Stimulated activated CD8-positive, alpha-beta memory T cell treated with anti-CD3 and anti-CD28 coated beads, Interleukin-7, amount 100 ng/mL, for 48 hours (primary cell): Measurements from ENCODE around the gene SCGN.

Experiments used
- DNase-seq, 2 donors: peaks; one replicate each; pipeline ENCODE4 v3.0.0-alpha.2; 2020; ENCODE audit warnings: low read depth in 1 of 2; ENCODE audit errors: extremely low read depth in 1 of 2

Gene SCGN, protein sequence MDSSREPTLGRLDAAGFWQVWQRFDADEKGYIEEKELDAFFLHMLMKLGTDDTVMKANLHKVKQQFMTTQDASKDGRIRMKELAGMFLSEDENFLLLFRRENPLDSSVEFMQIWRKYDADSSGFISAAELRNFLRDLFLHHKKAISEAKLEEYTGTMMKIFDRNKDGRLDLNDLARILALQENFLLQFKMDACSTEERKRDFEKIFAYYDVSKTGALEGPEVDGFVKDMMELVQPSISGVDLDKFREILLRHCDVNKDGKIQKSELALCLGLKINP

DNA sequence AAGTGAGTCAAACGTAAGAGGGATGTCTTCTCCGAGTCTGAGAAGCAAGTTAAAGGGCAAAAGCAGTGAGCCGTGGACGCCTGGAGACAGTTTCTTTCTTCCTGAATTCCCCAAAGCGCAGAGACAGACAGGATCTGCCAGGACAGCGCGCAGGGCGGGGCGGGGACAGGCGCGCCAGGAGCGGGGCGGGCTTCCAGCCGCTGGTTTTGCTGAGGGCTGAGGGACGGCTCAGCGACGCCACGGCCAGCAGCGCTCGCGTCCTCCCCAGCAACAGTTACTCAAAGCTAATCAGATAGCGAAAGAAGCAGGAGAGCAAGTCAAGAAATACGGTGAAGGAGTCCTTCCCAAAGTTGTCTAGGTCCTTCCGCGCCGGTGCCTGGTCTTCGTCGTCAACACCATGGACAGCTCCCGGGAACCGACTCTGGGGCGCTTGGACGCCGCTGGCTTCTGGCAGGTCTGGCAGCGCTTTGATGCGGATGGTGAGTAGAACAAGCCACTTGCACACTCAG, at the start of gene SCGN:
SCGN (plus strand) TSS at position 209 of the 509 bp plus-strand sequence; CDS start at position 398, 189 bp downstream.
- DNase-seq = peak in 1 of 2 donors; percentile 11

DNA sequence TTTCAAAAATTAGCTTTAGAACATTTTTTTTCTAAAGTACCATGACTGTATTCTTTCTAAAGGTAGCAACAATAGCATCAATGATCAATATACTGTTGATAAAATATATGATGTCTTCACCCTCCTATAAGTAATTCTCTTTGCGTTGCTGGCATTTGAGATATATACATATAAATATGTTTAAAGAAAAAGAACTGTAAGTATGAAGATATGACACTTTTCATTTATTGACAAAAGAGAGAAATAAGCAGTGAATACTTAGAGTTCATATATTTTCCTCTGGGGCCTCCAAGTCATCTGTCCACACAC, 49.4 kb upstream of the SCGN start:
- no peak for DNase-seq

DNA sequence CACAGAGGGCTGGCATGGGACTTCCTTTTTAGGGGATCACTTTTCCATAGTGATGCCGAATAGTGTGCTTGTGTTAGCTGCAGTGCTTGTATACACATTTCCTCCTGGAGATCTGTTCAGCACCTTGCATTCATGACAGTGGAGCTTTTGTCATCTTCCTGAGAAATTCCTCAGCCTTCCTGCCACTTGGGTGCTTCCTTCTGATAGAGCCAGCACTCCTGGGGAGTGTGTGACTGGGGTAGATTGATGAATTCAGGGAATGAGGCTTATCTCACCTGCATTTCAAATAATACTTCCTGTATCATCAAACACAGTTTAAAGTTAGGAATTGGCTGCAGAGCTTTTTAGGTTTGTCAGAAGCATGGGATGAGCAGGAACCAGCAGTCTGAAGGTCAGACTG, 48.8 kb upstream of the SCGN start:
- DNase-seq = no peak

DNA sequence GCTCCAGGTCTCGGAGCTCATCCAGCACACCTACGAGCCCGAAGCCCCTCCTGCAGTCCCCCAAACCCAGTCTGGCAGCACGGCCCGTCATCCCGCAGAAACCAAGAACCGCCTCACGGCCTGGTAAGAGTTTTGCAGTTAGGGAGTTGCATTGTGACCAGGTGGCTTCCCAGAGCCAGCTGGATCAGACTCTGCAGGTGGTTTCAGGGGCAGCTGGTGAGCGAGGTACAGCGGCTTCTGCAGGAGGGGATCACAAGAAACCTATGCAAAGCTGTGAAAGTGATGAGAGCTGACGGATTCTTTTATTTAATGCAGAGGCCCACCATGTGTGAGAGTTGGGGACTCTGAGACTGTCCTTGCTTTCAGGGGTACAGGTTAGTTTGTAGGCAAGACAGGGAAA, 45.9 kb upstream of the SCGN start:
- no peak for DNase-seq

DNA sequence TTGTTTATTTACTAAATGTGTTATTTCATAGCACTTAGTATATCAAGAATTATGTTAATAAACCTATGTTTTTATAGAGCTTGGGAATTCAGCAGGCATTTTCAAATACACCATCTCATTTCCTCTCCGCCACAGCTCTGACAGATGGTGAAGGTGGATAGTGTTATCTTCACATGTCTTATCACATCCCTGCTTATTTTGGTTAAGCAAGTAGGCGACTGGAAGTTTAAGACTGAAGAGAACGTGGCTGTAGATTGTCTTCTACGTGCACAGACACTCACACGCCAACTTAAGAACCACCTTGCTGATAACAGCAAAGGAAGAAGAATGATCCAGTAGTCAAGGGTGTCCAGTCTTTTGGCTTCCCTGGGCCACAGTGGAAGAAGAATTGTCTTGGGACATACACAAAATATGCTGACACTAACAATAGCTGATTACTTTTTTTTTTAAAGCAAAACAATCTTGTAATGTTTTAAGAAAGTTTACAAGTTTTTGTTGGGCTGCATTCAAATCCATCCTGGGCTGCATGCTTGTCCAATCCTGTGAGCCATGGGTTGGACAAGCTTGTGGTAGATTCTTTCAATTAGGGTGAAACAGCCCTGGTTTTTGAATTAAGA, 43.3 kb upstream of the SCGN start:
- DNase-seq = no peak

DNA sequence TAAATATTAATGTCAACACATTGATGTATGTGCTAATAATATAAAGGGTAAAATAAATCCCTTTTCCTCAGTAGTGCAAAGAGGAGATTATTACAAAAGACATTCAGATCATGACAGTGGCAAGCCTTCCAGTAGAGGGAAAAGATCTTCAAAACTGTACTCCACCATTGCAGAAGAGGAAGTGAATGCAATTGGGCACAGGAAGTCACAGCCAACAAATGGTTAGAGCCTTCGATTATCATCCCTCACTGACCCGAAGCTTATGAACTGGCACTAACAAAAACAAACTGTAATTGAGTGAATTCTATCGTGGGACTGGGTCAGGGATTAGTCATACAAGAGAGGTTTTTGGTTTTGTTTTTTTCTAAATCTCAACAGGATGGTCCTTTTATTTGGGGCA, 39.3 kb upstream of the SCGN start:
- DNase-seq = no peak

DNA sequence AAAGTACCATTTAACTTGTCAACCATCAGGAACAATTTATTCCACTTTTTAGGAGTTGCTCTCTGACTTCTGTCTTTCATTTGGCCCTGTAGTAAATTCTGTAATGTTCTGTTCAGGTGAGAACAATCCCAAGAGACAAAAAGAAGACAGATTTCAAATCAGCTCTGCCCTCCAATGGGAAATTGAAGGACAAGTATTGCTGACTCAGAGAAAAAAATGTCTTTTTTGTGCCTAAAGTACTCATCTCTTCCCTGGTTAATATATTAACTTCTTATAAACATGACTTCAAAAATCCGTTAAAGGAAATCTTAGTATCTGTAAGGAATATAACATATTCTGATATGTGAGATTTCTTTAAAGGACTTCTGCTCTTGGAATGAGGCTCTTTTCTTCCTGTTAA, 38.6 kb upstream of the SCGN start:
- DNase-seq = no peak

DNA sequence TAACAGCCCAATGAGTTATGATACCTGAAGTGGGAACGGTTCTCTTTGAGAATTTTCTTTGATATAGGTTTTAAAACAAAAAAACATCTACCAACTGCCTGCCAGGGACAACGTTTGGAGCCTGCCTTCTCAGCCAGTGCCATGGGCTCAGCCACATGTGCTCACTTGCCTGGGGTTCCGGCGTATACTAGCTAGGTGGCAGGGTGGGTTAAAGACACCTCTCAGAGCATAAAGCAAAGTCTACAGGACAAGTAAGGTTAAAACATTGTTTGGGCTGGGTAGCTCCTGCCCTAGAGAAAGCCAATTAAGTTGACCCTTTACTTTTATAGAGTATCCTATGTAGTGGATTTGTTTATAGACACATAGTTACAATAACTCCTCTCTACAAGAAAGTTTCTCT, 38.0 kb upstream of the SCGN start:
- no peak for DNase-seq

DNA sequence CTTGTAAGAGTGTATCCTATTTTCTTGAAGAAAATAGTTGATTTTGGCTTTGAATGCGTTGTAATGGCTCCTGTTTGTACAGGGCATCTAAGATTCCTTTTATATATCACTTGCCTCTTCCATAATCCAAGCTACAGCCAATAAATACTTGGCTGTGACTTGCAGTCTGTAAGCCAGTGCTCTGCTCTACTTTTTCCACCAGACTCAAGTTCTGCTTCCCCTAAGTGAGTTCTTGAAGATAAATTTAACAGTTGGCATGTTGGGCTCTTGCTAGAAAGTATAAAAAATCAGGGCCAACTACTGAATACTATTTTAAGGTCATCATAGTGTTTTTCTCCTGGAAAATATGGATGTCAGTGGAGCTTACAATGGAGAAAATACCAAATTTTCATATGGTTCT, 36.5 kb upstream of the SCGN start:
- DNase-seq = no peak

DNA sequence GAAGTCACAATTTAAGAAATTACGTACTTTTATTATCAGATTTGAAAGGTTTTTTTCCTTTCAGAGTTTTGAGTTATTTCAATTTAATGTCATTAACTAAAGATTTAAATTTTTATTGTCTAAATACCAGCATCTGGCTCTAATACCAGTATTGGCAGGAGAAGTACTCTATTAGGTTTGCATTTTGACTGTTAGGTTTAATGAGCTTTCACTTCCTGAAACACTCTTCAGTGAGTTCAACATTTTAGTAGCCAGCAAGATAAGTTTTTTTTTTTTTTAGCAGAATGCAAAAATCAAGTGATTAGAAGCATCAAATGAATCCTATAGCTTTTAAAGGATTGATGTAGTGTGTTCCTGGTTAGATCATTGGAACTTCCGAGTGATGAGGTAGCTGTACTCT, 34.0 kb upstream of the SCGN start:
- DNase-seq = no peak

DNA sequence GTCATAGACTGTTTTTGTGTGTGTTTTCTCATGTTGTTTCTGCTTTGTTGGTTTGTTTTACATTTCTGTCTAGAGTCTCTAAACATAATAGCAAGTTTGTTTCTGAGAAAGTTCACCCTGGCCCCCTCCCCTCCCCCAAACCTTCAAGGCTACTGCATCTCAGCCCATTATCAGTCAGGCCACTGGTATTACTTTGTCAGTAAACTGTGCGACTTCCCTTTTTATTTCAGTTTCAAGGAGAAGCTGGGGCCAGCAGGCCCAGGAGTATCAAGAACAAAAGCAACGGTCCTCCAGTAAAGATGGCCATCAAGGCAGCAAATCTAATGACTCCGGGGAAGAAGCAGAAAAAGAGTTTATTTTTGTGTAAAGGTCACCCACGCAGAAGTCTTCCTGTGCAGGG, 32.8 kb upstream of the SCGN start:
- DNase-seq = no peak

DNA sequence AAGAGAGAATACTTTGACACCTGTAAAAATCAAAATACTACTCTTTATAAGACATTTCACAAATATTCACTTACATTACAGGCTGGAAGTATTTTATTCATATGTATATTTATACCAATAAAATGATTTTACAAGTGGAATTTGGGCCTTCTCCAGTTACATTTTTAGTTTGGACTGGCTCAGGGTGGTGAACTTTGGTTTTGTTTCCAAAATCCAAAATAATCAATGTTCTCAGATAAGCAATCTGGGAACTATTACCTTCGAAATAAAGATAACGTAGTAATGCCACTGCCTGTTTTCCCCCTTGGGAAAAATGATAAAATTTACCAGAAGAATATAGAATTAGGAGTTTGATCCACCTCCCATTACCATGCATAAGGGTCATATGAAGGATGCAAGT, 31.6 kb upstream of the SCGN start:
- DNase-seq = no peak

DNA sequence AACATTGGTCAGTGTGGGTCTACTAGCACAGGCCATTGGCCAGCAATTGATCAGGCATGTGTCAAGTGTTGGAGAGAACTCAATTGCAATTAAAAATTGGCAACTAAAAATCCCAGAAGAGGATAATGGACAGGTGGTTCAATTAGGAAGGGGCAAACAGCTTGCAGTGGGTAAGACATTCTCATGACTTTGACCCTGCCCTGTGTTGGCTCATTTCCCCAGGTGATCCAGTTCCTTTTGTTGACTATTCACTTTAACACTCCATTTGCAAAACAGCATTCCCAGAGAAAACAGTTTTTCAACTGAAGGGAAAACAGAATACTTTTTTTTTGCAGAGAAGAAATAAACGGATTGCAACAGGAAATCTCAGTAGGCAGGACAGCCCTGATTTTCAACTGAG, 28.9 kb upstream of the SCGN start:
- no peak for DNase-seq

DNA sequence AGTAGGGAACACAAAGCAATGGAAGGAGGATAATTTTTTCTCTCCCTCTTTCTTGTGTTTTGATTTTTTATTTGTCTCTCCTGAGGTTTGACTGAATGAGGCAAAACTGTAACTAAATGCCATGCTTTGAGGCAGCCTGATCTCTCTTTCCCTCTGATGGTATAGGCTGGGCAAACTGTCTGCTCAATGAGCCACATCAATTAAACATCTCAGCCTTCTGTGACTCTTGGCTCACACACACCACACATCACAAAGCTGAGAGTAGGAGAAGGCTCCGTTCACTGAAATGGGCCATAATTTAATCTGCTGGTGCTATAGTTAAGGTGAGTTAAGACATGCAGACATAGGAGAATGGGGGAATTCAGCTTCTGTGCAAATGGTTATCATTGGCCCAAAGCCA, 28.1 kb upstream of the SCGN start:
- DNase-seq = no peak

DNA sequence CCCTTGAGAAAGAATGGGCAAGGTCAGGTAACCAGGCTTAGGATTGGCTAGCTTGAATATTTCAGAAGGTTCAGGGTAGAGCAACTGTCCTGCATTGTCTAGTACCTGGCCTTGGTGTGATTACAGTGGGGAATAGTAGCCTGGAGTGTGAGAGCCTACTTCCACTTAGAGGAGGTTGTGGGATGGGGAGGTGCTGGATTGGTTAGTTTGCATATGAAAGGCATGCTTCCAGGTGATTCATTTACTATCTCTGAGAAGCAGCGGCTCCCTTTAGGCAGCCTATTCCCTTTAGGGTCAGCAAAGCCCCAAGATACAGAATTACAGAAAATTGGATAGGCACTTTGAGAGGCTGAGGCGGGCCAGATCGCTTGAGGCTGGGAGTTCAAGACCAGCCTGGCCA, 25.0 kb upstream of the SCGN start:
- no peak for DNase-seq

DNA sequence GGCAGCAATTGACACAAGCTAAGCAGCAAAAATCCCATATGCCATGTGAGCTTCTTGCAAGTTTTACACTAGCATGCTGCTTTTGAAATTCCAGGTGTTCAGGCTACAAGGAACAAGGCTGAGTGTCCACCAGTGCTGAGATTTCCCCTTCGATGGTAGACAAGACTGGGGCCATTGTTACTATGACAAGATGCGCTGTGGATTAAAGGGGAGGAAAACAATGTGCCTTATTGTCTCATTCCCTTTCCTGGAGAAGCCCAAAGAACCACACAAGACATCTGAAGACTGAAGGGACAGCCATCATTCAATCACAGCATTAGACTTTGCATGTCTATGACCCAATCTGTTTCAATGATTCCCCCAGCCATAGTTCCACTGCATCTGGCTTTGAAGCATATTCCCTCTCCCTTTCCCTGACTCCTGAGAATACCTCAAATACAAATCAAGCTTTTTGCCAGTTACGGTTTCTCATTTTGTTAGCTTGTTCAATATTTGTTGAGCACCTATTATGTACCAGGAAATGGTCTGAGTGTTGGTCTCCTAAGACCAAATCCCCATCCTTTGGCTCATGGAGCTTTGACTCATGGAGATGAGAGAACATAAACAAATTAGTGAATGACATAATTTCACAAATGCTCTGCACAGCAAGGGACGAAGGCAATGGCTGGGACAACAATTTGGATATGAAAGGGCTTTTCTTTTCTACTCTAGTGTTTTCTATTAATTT, 23.4 kb upstream of the SCGN start:
- DNase-seq = no peak

DNA sequence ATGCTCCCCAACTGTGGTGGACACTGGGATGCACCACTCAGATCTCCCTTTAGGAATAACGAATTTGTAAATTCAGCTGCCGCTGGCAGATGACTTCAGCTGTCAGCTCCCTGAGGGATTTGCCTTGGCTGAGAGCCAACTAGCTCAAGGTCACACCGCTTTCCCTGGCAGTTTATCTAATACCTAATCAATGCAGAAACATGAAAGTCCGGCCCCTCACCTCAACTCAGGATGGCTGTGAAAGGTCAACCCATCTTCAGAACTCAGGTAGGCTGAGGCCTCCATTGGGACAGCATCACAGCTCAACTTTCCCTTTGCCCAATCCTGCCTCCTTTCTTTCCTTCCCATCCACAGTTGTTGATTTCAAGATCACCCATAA, 22.8 kb upstream of the SCGN start:
- DNase-seq = no peak

DNA sequence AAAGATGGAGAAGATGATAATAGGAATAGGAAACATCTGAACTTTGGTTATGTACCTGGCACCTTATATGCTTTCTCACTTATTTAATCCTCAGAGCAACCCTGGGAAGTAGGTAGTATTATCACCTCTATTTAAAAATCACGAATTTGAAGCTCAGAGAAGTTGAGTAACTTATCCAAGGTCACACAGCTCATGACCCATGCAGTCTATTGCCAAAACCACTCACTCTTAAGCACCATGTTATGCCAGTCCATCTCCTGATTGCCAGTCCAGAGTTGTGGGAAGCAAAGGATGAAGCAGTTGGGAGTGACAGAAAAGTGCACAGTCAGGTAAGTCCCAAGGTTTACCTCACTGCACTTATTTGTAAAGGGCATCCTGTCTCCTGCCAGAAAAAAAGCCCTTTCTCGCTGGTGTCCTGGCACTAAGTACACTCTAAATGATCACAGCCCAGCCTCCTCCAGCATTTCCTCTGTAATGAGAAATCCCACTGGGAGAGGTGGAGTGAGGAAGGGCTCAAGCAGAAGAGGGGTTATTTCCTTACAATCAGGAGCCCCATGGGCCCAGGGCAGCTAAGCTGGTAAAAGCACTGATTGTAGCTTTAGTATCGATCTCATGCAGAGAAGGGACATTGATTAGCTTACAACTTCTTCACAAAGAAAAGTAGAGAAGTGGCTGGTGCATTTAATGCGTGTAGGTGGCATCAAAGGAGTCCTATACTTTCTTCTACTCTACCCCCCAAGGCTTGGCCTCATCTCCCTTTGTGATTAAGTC, 21.3 kb upstream of the SCGN start:
- no peak for DNase-seq

DNA sequence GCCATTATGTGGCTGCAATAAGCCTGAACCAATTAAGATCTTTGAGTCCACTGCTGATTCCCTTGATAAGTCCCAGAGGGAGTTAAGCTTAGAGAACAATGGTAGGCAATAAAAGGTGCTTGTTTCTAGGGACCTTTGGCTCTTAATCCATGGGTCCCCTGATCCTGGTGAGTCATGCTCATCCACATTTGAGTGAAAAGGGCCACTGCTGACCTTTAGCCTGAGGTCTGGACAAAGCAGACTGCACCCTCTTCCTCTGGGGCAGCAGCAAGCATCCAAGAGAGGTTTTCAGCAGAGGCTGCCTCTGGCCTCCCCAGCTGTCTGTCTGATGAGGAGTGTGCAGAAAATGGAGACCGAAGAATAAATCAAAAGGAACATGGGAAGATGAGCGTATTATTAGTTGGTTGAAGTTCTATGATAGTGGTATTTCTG, 16.1 kb upstream of the SCGN start:
- DNase-seq = no peak

DNA sequence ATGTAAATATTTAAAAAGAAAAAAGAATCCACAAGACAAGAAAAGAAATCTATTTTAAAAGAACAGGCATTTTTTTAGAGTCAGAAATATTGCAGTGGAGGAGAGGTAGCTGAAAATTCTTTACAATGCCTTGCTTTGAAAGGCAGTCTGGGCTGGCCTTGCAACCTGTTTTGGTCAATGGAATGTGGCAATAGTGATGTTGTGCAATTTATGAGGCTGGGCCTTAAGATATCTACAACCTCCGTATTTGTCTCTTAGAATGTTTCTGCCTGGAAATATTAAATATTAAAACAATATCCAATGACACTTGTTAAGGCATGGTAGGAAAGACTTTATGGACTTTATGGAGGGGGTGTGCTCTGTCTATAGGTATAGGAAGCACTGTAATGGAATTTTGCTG, 14.8 kb upstream of the SCGN start:
- no peak for DNase-seq

DNA sequence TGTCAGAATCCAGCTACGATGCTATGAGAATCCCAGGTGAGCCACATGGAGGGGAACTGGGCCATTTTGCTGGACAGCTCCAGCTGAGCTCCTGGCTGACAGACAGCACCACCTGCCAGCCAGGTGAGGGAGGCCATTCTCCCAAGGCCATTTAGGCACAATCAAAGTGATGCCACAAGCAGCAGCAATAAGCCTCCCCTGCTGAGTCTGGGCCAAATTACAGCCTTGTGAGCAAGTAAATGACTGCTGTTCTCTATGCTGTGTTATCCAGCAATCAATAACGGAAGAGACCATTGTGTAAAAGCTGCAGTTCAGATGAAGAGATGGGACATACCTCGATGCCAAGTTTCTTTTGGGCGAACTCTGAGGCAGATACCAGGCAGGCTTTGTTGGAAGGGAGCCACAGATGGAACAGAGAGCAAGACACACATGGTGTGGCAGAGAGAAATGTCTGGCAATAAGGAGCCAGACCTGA, 14.0 kb upstream of the SCGN start:
- DNase-seq = no peak
